DMS79 treated with DMSO at 0.1 percent for 48 hours (cell line): ENCODE measurements around the gene GMPR2.

ENCODE experiments used
- DNase-seq: peaks from one replicate; lab custom pipeline; 2025; lab: John Stamatoyannopoulos, UW

The GMPR2 gene

DNA sequence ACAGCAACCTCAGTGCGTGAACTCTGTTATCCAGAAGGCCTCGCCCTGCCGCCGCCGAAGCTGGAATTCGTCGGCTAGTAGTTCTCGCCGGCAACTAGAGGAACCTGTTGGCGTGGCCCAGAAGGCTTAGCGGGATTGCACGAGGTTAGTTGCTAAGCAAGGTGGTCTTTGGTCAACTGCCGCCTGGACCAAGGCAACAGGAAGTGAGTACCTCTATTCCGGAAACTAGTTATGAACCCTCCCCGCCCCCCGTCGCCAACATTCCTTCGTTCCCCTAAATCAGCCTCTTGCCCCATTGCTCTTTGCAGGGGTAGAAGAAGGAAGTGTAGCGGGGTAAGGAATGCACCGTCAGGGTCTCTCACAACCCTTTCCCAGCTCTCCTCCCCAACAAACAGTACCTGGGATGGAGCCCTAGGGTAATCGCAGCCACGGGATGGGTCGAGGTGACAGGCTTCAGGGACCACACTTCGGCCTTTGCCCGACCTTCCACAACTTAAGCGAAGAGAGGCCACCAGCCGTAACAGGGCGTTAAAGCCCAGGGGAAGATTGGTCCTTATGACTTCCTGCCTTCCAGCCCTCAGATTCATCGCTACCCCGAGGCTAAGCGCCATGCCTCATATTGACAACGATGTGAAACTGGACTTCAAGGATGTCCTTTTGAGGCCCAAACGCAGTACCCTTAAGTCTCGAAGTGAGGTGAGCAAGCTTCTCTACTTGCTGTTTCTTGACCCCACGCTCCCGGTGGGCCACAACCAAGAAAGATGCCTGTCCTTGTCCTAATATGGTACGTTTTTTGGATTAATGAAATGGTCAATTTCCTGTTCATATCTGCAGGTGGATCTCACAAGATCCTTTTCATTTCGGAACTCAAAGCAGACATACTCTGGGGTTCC is at the start of gene GMPR2:
Gene GMPR2 (plus strand): TSS at position 285 of the 893 bp plus-strand sequence. CDS start 325 bp downstream, at position 610.
- peak; percentile 95 for DNase-seq

- DNase-seq = no peak
Observed at GRCh38 chr14:24183014-24183481, 49.7 kb upstream of the GMPR2 start.

GRCh38 chr14:24184104-24184970 is 48.4 kb upstream of the GMPR2 start:
- no peak for DNase-seq

- no peak for DNase-seq
Observed at GRCh38 chr14:24185026-24185425, 47.7 kb upstream of the GMPR2 start.

DNA sequence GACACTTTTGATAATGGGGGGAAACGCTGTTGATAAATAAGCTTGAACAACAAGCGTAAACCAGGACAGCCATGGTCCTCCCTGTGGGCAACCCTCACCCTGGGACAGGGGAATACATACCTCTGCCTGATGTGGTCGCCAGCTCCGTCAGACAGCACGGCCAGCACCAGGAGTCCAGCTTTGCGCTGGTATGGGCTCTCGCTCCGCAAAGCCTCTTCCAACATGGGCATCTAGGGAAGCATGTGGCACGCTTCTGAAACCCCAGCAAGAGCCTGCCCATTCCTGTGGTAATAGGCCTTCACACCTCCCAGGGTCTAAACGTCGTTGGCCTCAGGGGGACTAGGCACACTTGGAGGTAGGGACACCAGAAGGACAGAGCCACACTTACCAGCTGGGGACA is 47.0 kb upstream of the GMPR2 start:
- no peak for DNase-seq

GRCh38 chr14:24186831-24187538 is 45.7 kb upstream of the GMPR2 start:
- DNase-seq = no peak

DNA sequence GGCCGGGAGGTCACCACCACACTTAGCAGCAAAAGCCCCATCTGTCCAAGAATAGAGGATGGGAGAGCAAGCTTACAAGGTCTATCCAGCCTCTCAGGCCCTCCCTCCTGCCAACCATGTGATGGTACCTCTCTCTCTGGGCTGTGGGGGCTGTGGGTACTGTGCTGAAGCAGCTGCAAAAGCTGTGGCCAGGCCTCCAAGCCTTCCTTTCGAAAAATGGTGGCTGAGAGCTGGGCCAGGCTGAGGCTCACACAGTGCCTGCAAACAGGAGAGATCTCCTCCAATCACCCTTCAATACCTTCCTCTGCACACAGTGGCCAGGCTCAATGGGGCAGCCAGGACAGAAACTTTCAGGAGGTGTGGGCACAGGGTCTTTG is 45.2 kb upstream of the GMPR2 start:
- no peak for DNase-seq

DNA sequence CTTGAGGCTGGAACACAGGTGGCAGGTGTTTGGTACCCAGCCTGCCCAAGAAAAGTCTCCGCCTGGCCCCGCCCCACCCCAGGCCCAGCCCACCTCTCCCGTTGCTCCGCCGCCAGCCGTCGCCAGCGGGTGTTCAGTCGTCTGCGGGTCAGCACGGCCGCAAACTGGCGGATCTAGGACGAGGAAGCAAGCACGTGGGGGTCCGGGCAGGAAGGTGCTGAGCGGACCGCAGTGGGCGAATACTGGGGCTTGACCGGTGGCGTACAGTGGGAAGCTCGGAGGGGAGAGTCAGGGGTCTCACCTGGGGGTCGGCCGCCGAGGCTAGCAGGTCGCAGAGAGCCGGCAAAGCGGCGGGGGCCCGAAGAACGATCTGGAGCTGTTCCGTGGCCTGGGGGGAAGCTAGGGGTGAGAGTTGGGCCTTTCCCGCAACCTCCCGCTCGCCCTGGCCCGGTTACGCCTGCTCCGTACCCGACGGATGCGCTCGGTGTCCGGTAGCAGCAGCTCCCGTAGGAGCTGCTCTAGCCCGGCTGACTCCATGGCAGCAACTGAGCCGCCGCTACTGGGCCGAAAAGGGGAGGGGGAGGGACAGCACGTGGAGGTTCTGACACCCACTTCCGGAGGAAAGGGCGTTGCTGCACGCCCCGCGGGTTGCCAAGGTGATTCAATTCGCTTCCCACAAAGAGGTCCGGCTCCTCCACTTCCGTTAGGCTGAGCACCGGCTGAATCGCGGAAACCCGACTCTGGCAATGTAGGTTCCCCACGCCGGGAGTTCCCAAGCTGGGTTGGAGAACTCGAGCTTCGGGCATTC is 44.3 kb upstream of the GMPR2 start, which contains the start of gene IPO4:
Gene IPO4 (minus strand): TSS at position 566 of the 808 bp plus-strand sequence. CDS start 29 bp downstream, at position 537.
- DNase-seq = peak; percentile 97

DNA sequence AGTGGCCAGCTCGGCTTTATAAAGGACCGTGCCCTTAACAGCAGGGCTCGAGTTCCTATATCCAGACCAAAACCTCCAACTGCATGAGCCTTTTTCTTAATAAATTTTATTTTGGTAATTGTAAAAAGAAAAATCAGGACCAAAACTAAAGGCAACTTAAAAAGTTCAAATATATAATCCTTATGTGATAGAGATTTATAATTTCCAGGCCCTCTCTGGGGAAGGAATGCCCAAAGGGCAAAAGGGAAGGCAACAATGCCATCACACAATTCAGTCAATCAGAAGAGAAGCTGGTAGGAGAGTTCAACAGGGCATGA is 43.7 kb upstream of the GMPR2 start:
- DNase-seq = no peak

- no peak for DNase-seq
Observed at GRCh38 chr14:24189460-24189859, 43.3 kb upstream of the GMPR2 start.

DNA sequence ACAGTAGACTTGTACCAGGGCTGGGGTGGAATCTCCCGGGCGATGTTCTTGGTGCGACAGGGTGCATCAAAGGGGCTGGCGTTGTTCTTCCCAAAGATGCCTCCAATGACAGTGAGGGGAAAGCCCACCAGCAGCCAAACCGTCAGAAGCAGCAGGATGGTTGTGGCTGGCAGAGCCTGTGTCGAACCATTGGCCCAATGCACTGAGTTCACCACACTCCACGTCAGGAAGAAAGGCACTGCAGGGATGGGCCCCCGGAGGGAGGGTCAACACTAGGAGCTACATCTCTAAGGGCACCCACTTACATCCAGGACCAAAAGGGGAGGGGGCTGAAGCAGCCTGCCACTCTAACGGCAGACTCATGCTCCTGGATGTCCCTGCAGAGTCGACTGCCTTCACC is 42.3 kb upstream of the GMPR2 start:
- DNase-seq = no peak

- DNase-seq = no peak
Observed at GRCh38 chr14:24192933-24193332, 39.8 kb upstream of the GMPR2 start.

DNA sequence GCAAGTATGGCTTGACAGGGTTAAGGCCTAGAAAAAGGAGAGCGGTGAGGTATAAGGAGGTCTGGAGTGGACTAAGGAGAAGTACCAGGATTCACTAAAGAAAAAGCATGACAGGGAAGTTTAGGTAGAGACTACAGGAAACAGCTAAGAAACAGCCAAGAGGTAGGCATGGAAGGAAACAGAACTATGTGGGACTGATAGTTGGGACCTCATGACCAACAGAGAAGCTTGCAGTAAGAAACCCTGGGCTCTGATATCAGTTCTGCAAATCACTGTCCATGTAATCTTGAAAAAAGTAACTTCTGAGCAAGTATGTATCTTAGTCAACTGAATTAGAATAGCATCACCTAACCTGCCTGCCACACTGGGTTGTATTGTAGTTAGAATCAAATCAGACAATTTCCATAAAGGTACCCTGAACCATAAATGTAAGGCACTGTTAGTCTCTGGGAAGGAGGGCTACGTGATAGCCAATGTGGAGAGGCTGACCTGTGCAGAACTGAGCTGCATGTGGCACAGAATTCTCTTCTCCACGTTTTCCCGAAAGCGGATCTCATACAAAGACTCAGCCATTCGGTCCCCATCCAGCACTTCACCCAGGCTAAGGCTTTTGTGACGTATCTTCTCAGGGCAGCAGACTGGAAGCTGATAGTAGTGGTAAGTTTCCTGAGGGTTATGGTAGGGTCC is 38.4 kb upstream of the GMPR2 start:
- no peak for DNase-seq

DNA sequence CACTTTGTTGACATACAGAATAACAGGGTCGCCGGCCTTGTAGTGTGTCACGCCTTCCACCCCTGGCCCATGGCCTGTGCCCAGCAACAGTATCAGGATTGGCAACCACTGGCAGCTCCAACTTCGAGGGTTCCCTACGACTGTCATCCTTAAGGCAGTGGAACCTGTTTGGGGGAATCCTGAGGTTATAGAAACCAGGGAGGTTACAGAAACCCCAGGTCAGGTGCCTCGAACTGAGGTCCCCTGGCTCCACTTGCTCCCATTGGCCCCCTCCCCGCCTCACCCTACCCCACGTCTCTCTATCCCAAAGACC is 37.9 kb upstream of the GMPR2 start:
- DNase-seq = no peak

- DNase-seq = peak; percentile 85
Observed at GRCh38 chr14:24195186-24196070, 37.3 kb upstream of the GMPR2 start, which contains the start of gene TM9SF1. Gene TM9SF1, minus strand, starts transcription at chr14:24195441. Its CDS starts 422 bp downstream, at chr14:24195019.

DNA sequence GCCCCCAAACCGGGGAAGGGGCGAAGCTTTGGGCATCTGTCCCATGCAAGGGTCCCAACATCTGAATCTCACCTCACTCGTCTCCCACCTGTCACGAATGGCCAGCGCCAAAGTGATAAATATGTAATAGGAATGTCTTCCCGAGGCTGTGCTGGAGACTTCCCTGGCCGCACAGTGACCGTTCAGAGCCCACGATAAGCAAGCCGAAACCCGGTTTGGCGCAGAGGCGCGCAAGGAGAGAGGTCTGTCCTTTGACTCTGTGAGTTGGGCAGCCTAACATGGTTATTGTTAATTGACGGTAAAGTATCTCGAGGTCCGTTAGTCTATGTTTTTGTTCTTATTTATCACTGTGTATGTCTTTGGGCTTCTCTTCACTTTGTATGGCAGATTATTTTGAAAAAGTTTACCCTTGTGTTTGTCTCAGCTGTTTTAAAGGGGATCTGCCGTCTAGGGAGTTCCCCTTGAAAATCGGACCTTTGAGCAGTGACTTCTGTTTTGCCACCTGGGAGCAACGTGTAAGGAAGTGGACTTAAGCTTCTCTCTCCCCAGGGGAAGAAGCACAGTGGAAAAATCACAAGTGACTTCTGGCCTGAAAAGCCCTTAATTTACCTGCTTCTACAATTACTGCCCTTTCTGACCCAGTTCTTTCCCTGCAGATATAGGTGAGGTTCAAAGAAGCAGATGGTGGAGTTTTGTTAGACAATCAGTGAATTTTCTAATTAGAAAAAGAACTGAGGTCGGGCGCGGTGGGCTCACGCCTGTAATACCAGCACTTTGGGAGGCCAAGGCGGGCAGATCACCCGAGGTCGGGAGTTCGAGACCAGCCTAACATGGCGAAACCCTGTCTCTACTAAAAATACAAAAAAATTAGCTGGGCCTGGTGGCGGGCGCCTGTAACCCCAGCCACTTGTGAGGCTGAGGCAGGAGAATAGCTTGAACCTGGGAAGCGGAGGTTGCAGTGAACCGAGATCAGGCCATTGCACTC is 36.4 kb upstream of the GMPR2 start:
- peak; percentile 37 for DNase-seq

- no peak for DNase-seq
Observed at GRCh38 chr14:24197056-24197450, 35.7 kb upstream of the GMPR2 start.

DNA sequence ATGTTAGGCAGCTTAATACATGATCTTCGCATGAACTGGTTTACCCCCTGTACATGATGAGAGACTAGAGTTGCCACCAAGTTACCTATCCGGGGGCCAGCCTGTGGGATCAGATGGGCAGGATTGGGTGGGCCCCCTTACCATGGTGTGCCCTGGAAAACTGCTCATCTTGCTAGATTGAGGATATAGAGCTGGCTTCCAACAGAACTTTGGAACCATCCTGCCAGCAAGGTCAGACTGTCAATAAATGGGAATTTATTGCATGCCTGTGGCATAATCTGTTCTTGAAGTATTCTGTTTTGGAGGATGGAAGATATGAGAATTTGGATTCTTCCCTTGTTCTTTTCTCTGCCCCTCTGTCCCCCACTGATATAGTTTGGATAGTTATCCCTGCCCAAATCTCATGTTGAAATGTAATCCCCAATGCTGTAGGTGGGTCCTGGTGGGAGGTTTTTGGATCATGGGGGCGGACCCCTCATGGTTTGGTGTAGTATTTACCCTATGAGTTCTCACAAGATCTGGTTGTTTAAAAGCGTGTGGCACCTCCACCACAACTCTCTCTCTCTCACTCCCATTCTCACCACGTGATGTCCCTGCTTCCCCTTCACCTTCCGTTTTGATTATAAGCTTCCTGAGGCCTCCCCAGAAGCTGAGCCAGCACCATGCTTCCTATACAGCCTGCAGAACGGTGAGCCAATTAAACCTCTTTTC is 33.8 kb upstream of the GMPR2 start:
- no peak for DNase-seq
